ENCODE measurements around the gene MDK. TPM values are rescaled to one million over a fixed set of nuclear protein-coding genes. Genes with fewer than 3 reads are reported as not detected.

The MDK gene
- total and polyA plus RNA-seq, 2 donors (not counting 3 experiments of a cell fraction or from before 2014, with no cell fraction given), result 331 to 893 TPM

GRCh38 chr11:46383404-46383758, 1.9 kb downstream of the MDK start:
- no peak overlapping the region for H3K4me2 ChIP-seq (ENCODE audit: insufficient read depth, low read length)
- no TSS peak for BruUV-seq (replicated peaks)
- no peak for DNase-seq (ENCODE audit: low read depth, low spot score)

More at GRCh38 chr11:46383404-46383758, 1.9 kb downstream of the MDK start:
- intact Hi-C loops (cut with micrococcal nuclease) (no loop called here), dilution Hi-C loops (cut with MboI; ENCODE audit: extremely low pct_ligation_motif_present, low sequenced_read_pairs) (no loop called here)
- Histone ChIP-seq H3K27me3 (ENCODE audit: control insufficient read depth in 2 of 2, insufficient read depth in 2 of 2, low read length in 2 of 2) (peaks cover 6 to 11% of the 10 kb centered on the region in 2 experiments), H3K27ac (ENCODE audit: insufficient read depth, low read depth, low read length) (no peak overlapping the region), H3K4me1 (ENCODE audit: control insufficient read depth, extremely low read depth, insufficient read depth, low read length) (peaks cover 11% of the 10 kb centered on the region), H3K9ac (replicated peaks; ENCODE audit: extremely low read depth, insufficient read depth, low read length) (no peak overlapping the region), H3K4me3 (replicated peaks in 1 of 3; ENCODE audit: insufficient read depth in 1 of 3, low read depth in 1 of 3, low read length in 3 of 3) (no peak overlapping the region), H4K20me1 (replicated peaks; ENCODE audit: control insufficient read depth, extremely low read depth, insufficient read depth, low read length) (no peaks in the 10 kb centered on the region), H3K79me2 (ENCODE audit: control insufficient read depth, insufficient read depth, low read length) (no peaks in the 10 kb centered on the region), H3K9me1 (replicated peaks; ENCODE audit: control insufficient read depth, extremely low read depth, insufficient read depth, low read length) (no peaks in the 10 kb centered on the region), H3K36me3 (ENCODE audit: control insufficient read depth in 2 of 2, extremely low read depth in 1 of 2, insufficient read depth in 2 of 2, low read length in 2 of 2) (peaks cover 0 to 3% of the 10 kb centered on the region in 2 experiments), H2AFZ (ENCODE audit: low read depth, low read length) (no peak overlapping the region), H3K9me3 (replicated peaks; ENCODE audit: control insufficient read depth, insufficient read depth, low read length) (no peaks in the 10 kb centered on the region)
- ChIA-PET CTCF (interaction anchor here (0.6 to 1.6 kb wide), 19 partner anchors 9 to 378 kb away, joined by 3 to 27 read pairs (median 4); partner anchors contain the start of gene CHRM4), POLR2A (no interaction called here)
- no peak for TF ChIP-seq JUN (IDR thresholded peaks at IDR 0.05; ENCODE audit: borderline replicate concordance, insufficient read depth, insufficient read length, low read depth)
- no peak for TF ChIP-seq POLR2AphosphoS5 (IDR thresholded peaks at IDR 0.05; ENCODE audit: insufficient read depth, low read depth, low read length)
- TF ChIP-seq POLR2A (IDR thresholded peaks at IDR 0.05; ENCODE audit: low read depth, low read length), result no peak
- no peak for TF ChIP-seq GATA2 (IDR thresholded peaks at IDR 0.05; ENCODE audit: insufficient read depth, insufficient read length, low read depth, low read length)
- TF ChIP-seq FOS (IDR thresholded peaks at IDR 0.05; ENCODE audit: borderline replicate concordance, insufficient read depth, low read length), result no peak
- TF ChIP-seq CTCF (IDR thresholded peaks at IDR 0.05; ENCODE audit: extremely low read depth in 1 of 2, insufficient read depth in 1 of 2, low read depth in 1 of 2, low read length in 2 of 2), result no peak
- TF ChIP-seq MYC (IDR thresholded peaks at IDR 0.05; ENCODE audit: low read depth, low read length), result no peak
- no peak for TF ChIP-seq EZH2 (IDR thresholded peaks at IDR 0.05; ENCODE audit: borderline replicate concordance, low read depth, low read length, severe bottlenecking)
- TF ChIP-seq MAX (IDR thresholded peaks at IDR 0.05; ENCODE audit: insufficient read depth, insufficient read length), result no peak
- FAIRE-seq, result no peak
